ENCODE data around the gene HRH1. TPM values are rescaled to one million over a fixed set of nuclear protein-coding genes. Genes with fewer than 3 reads are reported as not detected.
A peak's percentile ranks its signal among the peaks of the same experiment; 100 is the strongest.

HRH1 gene
- total RNA-seq, 4 donors from 2014 or later = 3.6 to 27.7 (median 6.1) TPM

GRCh38 chr3:11230832-11231231 lies 76.5 kb downstream of the HRH1 start:
- TF ChIP-seq CTCF (IDR thresholded peaks at IDR 0.05) = no peak
- DNase-seq (ENCODE audit: low spot score) (no peak), ATAC-seq (ENCODE audit: low FRiP score) (no peak)

- no peak for DNase-seq (ENCODE audit: low spot score)
- no peak for TF ChIP-seq CTCF (IDR thresholded peaks at IDR 0.05)
- ATAC-seq (ENCODE audit: low FRiP score) = no peak
Observed at GRCh38 chr3:11235385-11235784, 81.1 kb downstream of the HRH1 start.

GRCh38 chr3:11236588-11237461 lies 82.5 kb downstream of the HRH1 start:
- TF ChIP-seq CTCF (IDR thresholded peaks at IDR 0.05) = no peak
- DNase-seq (ENCODE audit: low spot score) (peak; percentile 80), ATAC-seq (ENCODE audit: low FRiP score) (peak; percentile 37)

GRCh38 chr3:11238060-11238459 lies 83.8 kb downstream of the HRH1 start:
- DNase-seq (ENCODE audit: low spot score) = no peak
- ATAC-seq (ENCODE audit: low FRiP score) = peak; percentile 70
- TF ChIP-seq CTCF (IDR thresholded peaks at IDR 0.05) = no peak

GRCh38 chr3:11238880-11239279 lies 84.6 kb downstream of the HRH1 start:
- no peak for TF ChIP-seq CTCF (IDR thresholded peaks at IDR 0.05)
- ATAC-seq (ENCODE audit: low FRiP score) = no peak

GRCh38 chr3:11239796-11240195 lies 85.5 kb downstream of the HRH1 start:
- ATAC-seq (ENCODE audit: low FRiP score) (no peak), DNase-seq (ENCODE audit: low spot score) (no peak)
- TF ChIP-seq CTCF (IDR thresholded peaks at IDR 0.05) = no peak

More at GRCh38 chr3:11238880-11239279, 84.6 kb downstream of the HRH1 start:
- no peak for DNase-seq (ENCODE audit: low spot score)

- DNase-seq (ENCODE audit: low spot score) (no peak), ATAC-seq (ENCODE audit: low FRiP score) (no peak)
- TF ChIP-seq CTCF (IDR thresholded peaks at IDR 0.05) = no peak
Observed at GRCh38 chr3:11240496-11240895, 86.2 kb downstream of the HRH1 start.

Measured in omental fat pad (tissue), 4 donors.